ENCODE results near the gene DBP.

DNA sequence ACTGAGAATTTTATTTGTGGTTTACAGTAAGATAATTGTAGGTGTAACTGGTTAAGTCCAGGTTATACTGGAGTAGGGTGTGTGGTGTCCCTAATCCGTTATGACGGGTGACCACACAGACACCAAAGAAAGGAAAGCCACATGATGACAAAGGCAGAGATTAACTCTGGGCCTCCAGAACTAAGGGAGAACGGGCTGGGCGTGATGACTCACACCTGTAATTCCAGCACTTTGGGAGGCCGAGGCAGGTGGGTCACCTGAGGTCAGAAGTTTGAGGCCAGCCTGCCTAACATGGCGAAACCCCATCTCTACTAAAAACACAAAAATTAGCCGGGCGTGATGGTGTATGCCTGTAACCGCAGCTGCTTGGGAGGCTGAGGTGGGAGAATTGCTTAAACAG, 48.4 kb upstream of the DBP start:
- no peak for TF ChIP-seq POLR2A (IDR thresholded peaks at IDR 0.05)
- TF ChIP-seq, protein P1, sequence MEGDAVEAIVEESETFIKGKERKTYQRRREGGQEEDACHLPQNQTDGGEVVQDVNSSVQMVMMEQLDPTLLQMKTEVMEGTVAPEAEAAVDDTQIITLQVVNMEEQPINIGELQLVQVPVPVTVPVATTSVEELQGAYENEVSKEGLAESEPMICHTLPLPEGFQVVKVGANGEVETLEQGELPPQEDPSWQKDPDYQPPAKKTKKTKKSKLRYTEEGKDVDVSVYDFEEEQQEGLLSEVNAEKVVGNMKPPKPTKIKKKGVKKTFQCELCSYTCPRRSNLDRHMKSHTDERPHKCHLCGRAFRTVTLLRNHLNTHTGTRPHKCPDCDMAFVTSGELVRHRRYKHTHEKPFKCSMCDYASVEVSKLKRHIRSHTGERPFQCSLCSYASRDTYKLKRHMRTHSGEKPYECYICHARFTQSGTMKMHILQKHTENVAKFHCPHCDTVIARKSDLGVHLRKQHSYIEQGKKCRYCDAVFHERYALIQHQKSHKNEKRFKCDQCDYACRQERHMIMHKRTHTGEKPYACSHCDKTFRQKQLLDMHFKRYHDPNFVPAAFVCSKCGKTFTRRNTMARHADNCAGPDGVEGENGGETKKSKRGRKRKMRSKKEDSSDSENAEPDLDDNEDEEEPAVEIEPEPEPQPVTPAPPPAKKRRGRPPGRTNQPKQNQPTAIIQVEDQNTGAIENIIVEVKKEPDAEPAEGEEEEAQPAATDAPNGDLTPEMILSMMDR (IDR thresholded peaks at IDR 0.05): no peak
